Measurements from ENCODE around the gene PLEK2. TPM values are rescaled to one million over a fixed set of nuclear protein-coding genes. Genes with fewer than 3 reads are reported as not detected.

The PLEK2 gene
- total RNA-seq, 1 experiment from 2014 or later: 46.0 TPM

- no peaks in the 10 kb centered on the region for H3K27me3 ChIP-seq (ENCODE audit: insufficient read depth, low read depth)
- H3K9me3 ChIP-seq (ENCODE audit: insufficient read depth, low read depth): no peaks in the 10 kb centered on the region
- BruUV-seq (replicated peaks): no TSS peak
- H4K20me1 ChIP-seq (ENCODE audit: insufficient read depth): no peaks in the 10 kb centered on the region
- intact Hi-C loops (cut with micrococcal nuclease; ENCODE audit: unreplicated experiment): no loop called here
- H3K4me3 ChIP-seq: no peak overlapping the region
- no peak overlapping the region for H3K4me2 ChIP-seq
- no peaks in the 10 kb centered on the region for H3K36me3 ChIP-seq (ENCODE audit: low read depth)
- H3K79me2 ChIP-seq (ENCODE audit: low read depth): no peaks in the 10 kb centered on the region
- no peak overlapping the region for H2AFZ ChIP-seq
- POLR2A ChIA-PET (ENCODE audit: unreplicated experiment): no interaction called here
- H3K27ac ChIP-seq: no peak overlapping the region
- H3K4me1 ChIP-seq (replicated peaks; ENCODE audit: insufficient read depth): peaks cover 32% of the 10 kb centered on the region
- no peak for TF ChIP-seq EZH2 (IDR thresholded peaks at IDR 0.05; ENCODE audit: low read depth)
- no peak for TF ChIP-seq CTCF (conservative IDR thresholded peaks at IDR 0.05)
- peaks cover 10% of the 10 kb centered on the region for H3F3A ChIP-seq (ENCODE audit: insufficient read depth, low read depth)
- no peaks in the 10 kb centered on the region for H3K9me2 ChIP-seq (ENCODE audit: insufficient read depth)
- CTCF ChIA-PET: interaction anchor here (1.0 kb wide), 1 partner anchor 23 kb away, joined by 3 read pairs; no protein-coding TSS in a partner anchor
- DNase-seq: no peak
Observed at GRCh38 chr14:67444395-67444794, 32.4 kb upstream of the PLEK2 start.

GRCh38 chr14:67442139-67442906 lies 30.4 kb upstream of the PLEK2 start:
- Histone ChIP-seq H2AFZ (no peak overlapping the region), H3K4me2 (no peak overlapping the region), H3K36me3 (ENCODE audit: low read depth) (no peaks in the 10 kb centered on the region), H4K20me1 (ENCODE audit: insufficient read depth) (no peaks in the 10 kb centered on the region), H3K4me3 (no peak overlapping the region), H3K9me3 (ENCODE audit: insufficient read depth, low read depth) (no peaks in the 10 kb centered on the region), H3K9me2 (ENCODE audit: insufficient read depth) (no peaks in the 10 kb centered on the region), H3K4me1 (replicated peaks; ENCODE audit: insufficient read depth) (peaks cover 33% of the 10 kb centered on the region), H3F3A (ENCODE audit: insufficient read depth, low read depth) (peaks cover 10% of the 10 kb centered on the region), H3K27ac (no peak overlapping the region), H3K79me2 (ENCODE audit: low read depth) (no peaks in the 10 kb centered on the region), H3K27me3 (ENCODE audit: insufficient read depth, low read depth) (no peaks in the 10 kb centered on the region)
- no TSS peak for BruUV-seq (replicated peaks)
- intact Hi-C loops (cut with micrococcal nuclease; ENCODE audit: unreplicated experiment): no loop called here
- CTCF ChIA-PET: no interaction called here
- no peak for TF ChIP-seq EZH2 (IDR thresholded peaks at IDR 0.05; ENCODE audit: low read depth)
- TF ChIP-seq CTCF (conservative IDR thresholded peaks at IDR 0.05): no peak
- POLR2A ChIA-PET (ENCODE audit: unreplicated experiment): interaction anchor here (0.6 kb wide), 1 partner anchor 15 kb away, joined by 6 read pairs; no protein-coding TSS in a partner anchor
- DNase-seq: no peak

- intact Hi-C loops (cut with micrococcal nuclease; ENCODE audit: unreplicated experiment): no loop called here
- H3F3A ChIP-seq (ENCODE audit: insufficient read depth, low read depth): peaks cover 10% of the 10 kb centered on the region
- no peaks in the 10 kb centered on the region for H4K20me1 ChIP-seq (ENCODE audit: insufficient read depth)
- H3K9me3 ChIP-seq (ENCODE audit: insufficient read depth, low read depth): no peaks in the 10 kb centered on the region
- H3K27me3 ChIP-seq (ENCODE audit: insufficient read depth, low read depth): no peaks in the 10 kb centered on the region
- no peak for TF ChIP-seq CTCF (conservative IDR thresholded peaks at IDR 0.05)
- no peak for TF ChIP-seq EZH2 (IDR thresholded peaks at IDR 0.05; ENCODE audit: low read depth)
- H3K4me2 ChIP-seq: no peak overlapping the region
- CTCF ChIA-PET: interaction anchor here (0.6 kb wide), 1 partner anchor 19 kb away, joined by 7 read pairs; no protein-coding TSS in a partner anchor
- no peak overlapping the region for H3K27ac ChIP-seq
- H3K36me3 ChIP-seq (ENCODE audit: low read depth): no peaks in the 10 kb centered on the region
- H3K79me2 ChIP-seq (ENCODE audit: low read depth): no peaks in the 10 kb centered on the region
- no peak overlapping the region for H3K4me3 ChIP-seq
- H3K9me2 ChIP-seq (ENCODE audit: insufficient read depth): no peaks in the 10 kb centered on the region
- POLR2A ChIA-PET (ENCODE audit: unreplicated experiment): no interaction called here
- H2AFZ ChIP-seq: no peak overlapping the region
- BruUV-seq (replicated peaks): no TSS peak
- no peak for DNase-seq
- H3K4me1 ChIP-seq (replicated peaks; ENCODE audit: insufficient read depth): peaks cover 29% of the 10 kb centered on the region
Observed at GRCh38 chr14:67441672-67442071, 29.7 kb upstream of the PLEK2 start.
